ENCODE measurements around the gene COL17A1. TPM values are rescaled to one million over a fixed set of nuclear protein-coding genes. Genes with fewer than 3 reads are reported as not detected.

The COL17A1 gene
- 10 to 100 TPM in 2 of 5 donors, 1 to 10 TPM in 2, under 1 TPM in 1; 0.45 to 53.3 (median 5.7) TPM for total RNA-seq
- 10 to 100 TPM in 1 of 3 donors, 1 to 10 TPM in 2; 1.4 to 50.7 (median 3.4) TPM for polyA plus RNA-seq
- long read RNA-seq, donor 1, partial matches to known transcripts = 5 of 5 reads
- long read RNA-seq, donor 1, other reads (novel, unspliced or antisense) = 0 of 5 reads
- long read RNA-seq, donor 2, partial matches to known transcripts = 5 of 5 reads
- long read RNA-seq, donor 2, other reads (novel, unspliced or antisense) = 0 of 5 reads
- long read RNA-seq, donor 3 = 0 reads
- long read RNA-seq, donor 4 = 0 reads
- long read RNA-seq, donor 5 = 0 reads
- long read RNA-seq, donor 6 = 0 reads
- long read RNA-seq, donor 7, partial matches to known transcripts = 9 of 9 reads
- long read RNA-seq, donor 7, other reads (novel, unspliced or antisense) = 0 of 9 reads
- long read RNA-seq, donor 8 = 0 reads
- long read RNA-seq, donor 9 = 0 reads
- long read RNA-seq, donor 10 = 0 reads

GRCh38 chr10:104085801-104086400, at the start of gene COL17A1:
Gene COL17A1, minus strand, starts transcription at chr10:104085880. Its CDS starts 5,207 bp downstream, at chr10:104080673.
- intact Hi-C loops (cut with DNase I; ENCODE audit: low total_unique reads) = no loop called here
- no peaks in the 10 kb centered on the region for H3K4me1 ChIP-seq
- no peaks in the 10 kb centered on the region for H3K9me3 ChIP-seq
- 62 to 79% (median 68%) methylated on average over 3 of the region's 3 CpGs for WGBS, 5 donors
- H3K36me3 ChIP-seq = no peaks in the 10 kb centered on the region
- no peak within 1 kb of the TSS for H3K4me3 ChIP-seq
- no peak for DNase-seq
- H3K27me3 ChIP-seq = no peaks in the 10 kb centered on the region
- H3K27ac ChIP-seq = no peak within 1 kb of the TSS
- TF ChIP-seq EP300 (IDR thresholded peaks at IDR 0.05) (no peak), POLR2AphosphoS5 (IDR thresholded peaks at IDR 0.05) (no peak)

GRCh38 chr10:104130041-104130440, 44.4 kb upstream of the COL17A1 start:
- WGBS, 5 donors = 50 to 57% (median 54%) methylated on average over 3 of the region's 3 CpGs
- DNase-seq = no peak
- intact Hi-C loops (cut with DNase I; ENCODE audit: low total_unique reads) = loop anchor here (10.0 kb wide), 1 partner anchor 95 kb away; no protein-coding TSS in a partner anchor

GRCh38 chr10:104128214-104128613, 42.5 kb upstream of the COL17A1 start:
- no peak overlapping the region for H3K4me3 ChIP-seq
- H3K27ac ChIP-seq = no peak overlapping the region
- TF ChIP-seq POLR2AphosphoS5 (IDR thresholded peaks at IDR 0.05) (no peak), EP300 (IDR thresholded peaks at IDR 0.05) (no peak), CTCF (IDR thresholded peaks at IDR 0.05) (no peak), POLR2A (IDR thresholded peaks at IDR 0.05) (no peak)
- 56 to 78% (median 66%) methylated on average over 2 of the region's 2 CpGs for WGBS, 5 donors
- peaks cover 0 to 4% (median under 1%) of the 10 kb centered on the region in 4 donors for H3K4me1 ChIP-seq
- DNase-seq = no peak
- intact Hi-C loops (cut with DNase I; ENCODE audit: low total_unique reads) = no loop called here
- peaks cover 6 to 10% (median 7%) of the 10 kb centered on the region in 4 donors for H3K36me3 ChIP-seq
- H3K27me3 ChIP-seq = no peaks in the 10 kb centered on the region
- H3K9me3 ChIP-seq = no peaks in the 10 kb centered on the region

More at GRCh38 chr10:104130041-104130440, 44.4 kb upstream of the COL17A1 start:
- Histone ChIP-seq H3K4me1 (no peaks in the 10 kb centered on the region), H3K4me3 (no peak overlapping the region), H3K36me3 (peaks cover 6 to 10% (median 7%) of the 10 kb centered on the region in 4 donors), H3K27me3 (peaks cover 0 to 5% (median 0%) of the 10 kb centered on the region in 3 donors), H3K27ac (no peak overlapping the region), H3K9me3 (no peaks in the 10 kb centered on the region)
- TF ChIP-seq CTCF (IDR thresholded peaks at IDR 0.05) = no peak
- TF ChIP-seq POLR2A (IDR thresholded peaks at IDR 0.05) = no peak
- no peak for TF ChIP-seq POLR2AphosphoS5 (IDR thresholded peaks at IDR 0.05)

GRCh38 chr10:104127411-104127810, 41.7 kb upstream of the COL17A1 start:
- H3K4me3 ChIP-seq = no peak overlapping the region
- no peaks in the 10 kb centered on the region for H3K27me3 ChIP-seq
- TF ChIP-seq POLR2A (IDR thresholded peaks at IDR 0.05) (no peak), POLR2AphosphoS5 (IDR thresholded peaks at IDR 0.05) (no peak)
- H3K36me3 ChIP-seq = peaks cover 6 to 10% (median 7%) of the 10 kb centered on the region in 4 donors
- H3K9me3 ChIP-seq = no peaks in the 10 kb centered on the region
- WGBS, 5 donors = 72 to 85% (median 83%) methylated on average over 2 of the region's 2 CpGs
- H3K4me1 ChIP-seq = peaks cover 0 to 12% (median 6%) of the 10 kb centered on the region in 4 donors
- no peak overlapping the region for H3K27ac ChIP-seq
- peak in 1 of 2 donors; percentile 47 for DNase-seq
- intact Hi-C loops (cut with DNase I; ENCODE audit: low total_unique reads) = no loop called here

- peak in 1 of 2 donors; percentile 13 for DNase-seq
- Histone ChIP-seq H3K4me3 (no peak overlapping the region), H3K9me3 (no peaks in the 10 kb centered on the region), H3K4me1 (peaks cover 7 to 23% (median 12%) of the 10 kb centered on the region in 4 donors), H3K27ac (peak overlapping the region in 1 of 5 donors; percentile 99), H3K36me3 (peaks cover 6 to 10% (median 7%) of the 10 kb centered on the region in 4 donors), H3K27me3 (no peaks in the 10 kb centered on the region)
- no peak for TF ChIP-seq EP300 (IDR thresholded peaks at IDR 0.05)
- no peak for TF ChIP-seq POLR2A (IDR thresholded peaks at IDR 0.05)
- TF ChIP-seq POLR2AphosphoS5 (IDR thresholded peaks at IDR 0.05) = no peak
- no peak for TF ChIP-seq CTCF (IDR thresholded peaks at IDR 0.05)
- 55 to 82% (median 76%) methylated on average over 1 of the region's 1 CpG for WGBS, 5 donors
- intact Hi-C loops (cut with DNase I; ENCODE audit: low total_unique reads) = no loop called here
Observed at GRCh38 chr10:104123397-104123796, 37.7 kb upstream of the COL17A1 start.

Data from stomach (tissue), 19 donors.